ENCODE results near the gene ZBTB14.

- TF ChIP-seq CTCF (IDR thresholded peaks at IDR 0.05) (no peak), POLR2A (IDR thresholded peaks at IDR 0.05) (no peak), EP300 (IDR thresholded peaks at IDR 0.05) (no peak)
Measured at GRCh38 chr18:5317186-5317585, 21.7 kb upstream of the ZBTB14 start.

Data from tibial nerve (tissue), 4 donors.